ENCODE results near the gene P2RX4. TPM values are rescaled to one million over a fixed set of nuclear protein-coding genes. Genes with fewer than 3 reads are reported as not detected.
"Not testable (repeated sequence)": the region's sequence is repeated elsewhere in the genome, so short reads cannot be mapped to it uniquely, and the experiment has no call there.

P2RX4 gene
- total RNA-seq, 1 donor from 2014 or later: 5.3 TPM

DNA sequence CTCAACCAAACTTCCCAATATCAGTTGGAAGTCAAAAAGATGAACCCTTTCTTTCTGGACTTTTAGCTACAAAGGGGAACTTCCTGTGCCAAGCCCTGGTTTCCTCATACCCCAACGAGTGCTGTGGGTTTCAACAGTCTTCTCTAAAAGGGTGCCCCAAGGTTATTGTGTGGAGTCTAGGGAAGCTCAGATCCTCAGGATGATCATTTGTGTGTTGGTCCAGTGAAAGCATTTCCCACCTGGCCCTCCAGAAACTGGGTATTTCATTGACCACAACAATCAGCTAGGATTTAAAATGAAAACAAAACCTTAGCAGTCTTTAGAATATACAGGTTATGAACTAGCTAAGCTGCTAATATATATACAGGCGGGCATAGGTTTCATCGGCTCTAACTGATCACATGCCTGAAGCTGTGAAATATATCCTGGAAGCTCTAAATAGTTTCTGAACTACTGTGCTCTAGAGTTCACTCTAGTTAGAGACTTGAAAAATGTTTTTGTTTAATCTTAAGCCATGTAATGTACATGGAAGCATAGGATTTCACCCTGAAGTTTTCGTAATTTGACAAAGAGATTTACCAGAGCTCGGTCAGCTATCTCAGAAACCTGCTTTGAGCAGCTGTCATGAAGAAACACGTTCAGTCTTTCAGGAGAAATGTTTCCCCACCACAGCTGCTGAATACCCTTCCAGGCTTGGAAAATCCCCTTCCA is 29.6 kb downstream of the P2RX4 start:
- FAIRE-seq (no peak), DNase-seq (ENCODE audit: low spot score in 2 of 2) (no peak)

DNA sequence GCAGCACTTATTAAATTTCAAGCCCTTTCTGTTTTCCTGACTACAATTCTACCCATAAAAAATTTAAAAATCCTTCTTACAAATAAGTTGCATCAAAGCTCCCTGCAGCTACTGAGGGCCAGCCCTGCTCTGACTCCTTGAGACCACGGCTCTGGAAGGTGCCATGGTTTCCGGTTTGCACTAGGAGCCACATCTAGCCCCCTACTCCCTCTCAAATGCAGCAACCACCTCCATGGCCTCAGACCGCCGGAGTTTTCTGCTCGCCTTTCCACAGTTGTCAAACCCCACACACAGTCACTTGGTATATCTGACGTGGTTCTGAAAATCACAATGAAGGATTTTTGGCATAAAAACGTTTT is 30.1 kb downstream of the P2RX4 start:
- no peak for DNase-seq (ENCODE audit: low spot score in 2 of 2)
- no peak for FAIRE-seq

DNA sequence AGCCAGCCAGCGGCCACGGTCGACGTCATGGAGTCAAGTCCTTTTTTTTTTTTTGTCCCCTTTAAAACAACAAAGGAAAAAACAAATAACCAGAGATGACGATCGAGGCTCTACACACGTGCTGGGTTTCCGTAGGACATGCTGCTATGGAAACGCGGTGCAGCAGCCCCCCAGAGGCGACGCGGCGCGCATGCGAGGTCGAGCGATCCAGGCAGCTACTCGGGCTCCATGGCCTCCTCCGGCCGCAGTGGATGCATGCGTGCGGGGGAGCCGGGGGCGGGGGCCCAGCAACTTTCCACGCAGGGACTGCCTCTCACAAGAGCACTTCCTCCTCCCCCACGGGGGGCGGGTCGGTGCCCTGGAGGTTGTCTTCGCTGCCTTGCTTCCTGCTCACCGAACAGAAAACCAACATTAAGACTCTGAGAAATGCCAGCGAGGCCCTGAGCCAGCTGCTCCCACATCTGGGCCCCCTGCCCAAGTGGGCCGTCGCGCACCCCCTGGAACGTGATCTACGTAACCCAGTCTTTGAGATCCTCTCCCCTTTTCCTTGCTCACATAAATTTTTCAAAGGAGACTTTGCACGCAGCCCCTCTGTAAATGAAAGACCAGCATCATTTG is 30.7 kb downstream of the P2RX4 start:
- FAIRE-seq (no peak), DNase-seq (ENCODE audit: low spot score in 2 of 2) (peak; percentile 48 to 74)

DNA sequence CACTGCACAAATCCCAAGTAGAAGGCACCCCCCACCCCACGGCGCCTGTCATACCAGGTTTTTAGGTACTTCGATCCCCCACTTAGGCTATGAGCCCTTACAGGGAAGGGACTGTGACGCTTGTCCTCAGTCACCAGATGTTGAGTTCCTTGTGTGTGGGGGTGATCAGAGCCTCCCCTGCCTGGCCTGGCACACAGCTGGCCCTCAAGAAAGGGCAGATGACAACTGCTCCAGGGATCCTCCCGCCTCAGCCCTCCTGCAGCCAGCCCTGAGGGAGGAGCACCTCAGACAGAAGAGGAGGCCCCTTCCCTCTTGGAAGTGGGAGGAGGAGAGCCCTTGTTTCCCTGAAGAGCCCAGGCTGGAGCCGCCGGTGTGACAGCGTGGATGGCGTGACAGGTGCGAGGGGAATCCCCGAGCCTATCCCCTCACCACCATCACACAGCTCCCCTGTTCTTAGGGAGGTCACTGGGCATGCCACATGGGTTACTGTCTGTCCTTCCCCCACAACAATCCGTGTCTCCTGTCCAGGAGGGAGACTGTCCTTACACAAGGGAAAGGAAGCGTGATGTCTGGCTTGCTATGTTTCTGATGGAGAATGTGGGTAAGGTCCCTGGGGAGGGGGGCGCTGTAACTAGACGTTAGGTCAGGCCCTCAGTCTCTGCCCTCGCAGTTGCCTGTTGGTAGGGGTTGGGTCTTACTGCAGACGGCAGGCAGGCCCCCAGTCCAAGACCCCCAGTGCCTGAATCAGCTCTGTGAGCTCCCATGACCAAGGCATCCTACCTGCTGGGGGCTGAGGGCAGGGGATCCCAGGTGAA is 31.4 kb downstream of the P2RX4 start:
- no peak for FAIRE-seq
- DNase-seq (ENCODE audit: low spot score in 2 of 2): peak in 1 of 2 donors; percentile 54

DNA sequence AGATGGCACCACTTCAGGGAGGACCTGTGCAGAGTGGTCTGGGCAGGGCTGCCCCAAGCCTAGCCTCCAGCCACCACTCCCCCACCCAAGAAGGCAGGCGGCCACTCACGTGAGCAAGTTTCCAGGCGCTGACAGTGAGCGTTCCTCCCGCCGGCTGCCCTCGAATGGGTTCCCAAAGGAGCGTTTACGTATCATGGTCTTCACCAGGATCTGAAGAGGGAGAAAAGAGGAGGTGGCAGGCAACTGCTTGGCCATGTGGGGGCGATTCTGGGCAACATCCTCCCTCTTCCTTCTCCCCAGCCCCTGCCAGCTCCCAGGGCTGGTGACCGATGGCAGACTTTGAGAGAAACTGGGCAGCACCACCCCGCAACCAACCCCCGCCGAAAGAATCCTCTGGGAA is 35.1 kb downstream of the P2RX4 start:
- DNase-seq (ENCODE audit: low spot score in 2 of 2) (no peak), FAIRE-seq (no peak)

DNA sequence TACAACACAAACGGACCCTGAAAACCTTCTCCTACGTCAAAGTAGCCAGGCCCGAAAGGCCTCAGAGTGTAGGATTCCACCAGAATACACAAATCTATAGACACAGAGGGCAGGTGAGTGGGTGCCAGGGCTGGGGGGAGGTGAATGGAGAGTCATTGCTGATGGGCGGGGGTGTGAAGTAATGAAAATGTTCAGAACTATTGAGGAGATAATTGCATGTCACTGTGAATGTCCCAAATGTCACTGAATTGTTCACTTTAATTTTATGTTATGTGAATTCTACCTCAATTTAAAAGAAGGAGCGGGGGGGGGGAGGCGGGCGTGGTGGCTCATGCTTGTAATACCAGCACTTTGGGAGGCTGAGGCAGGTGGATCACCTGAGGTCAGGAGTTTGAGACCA is 36.0 kb downstream of the P2RX4 start:
- FAIRE-seq: no peak
- DNase-seq (ENCODE audit: low spot score in 2 of 2): no peak

DNA sequence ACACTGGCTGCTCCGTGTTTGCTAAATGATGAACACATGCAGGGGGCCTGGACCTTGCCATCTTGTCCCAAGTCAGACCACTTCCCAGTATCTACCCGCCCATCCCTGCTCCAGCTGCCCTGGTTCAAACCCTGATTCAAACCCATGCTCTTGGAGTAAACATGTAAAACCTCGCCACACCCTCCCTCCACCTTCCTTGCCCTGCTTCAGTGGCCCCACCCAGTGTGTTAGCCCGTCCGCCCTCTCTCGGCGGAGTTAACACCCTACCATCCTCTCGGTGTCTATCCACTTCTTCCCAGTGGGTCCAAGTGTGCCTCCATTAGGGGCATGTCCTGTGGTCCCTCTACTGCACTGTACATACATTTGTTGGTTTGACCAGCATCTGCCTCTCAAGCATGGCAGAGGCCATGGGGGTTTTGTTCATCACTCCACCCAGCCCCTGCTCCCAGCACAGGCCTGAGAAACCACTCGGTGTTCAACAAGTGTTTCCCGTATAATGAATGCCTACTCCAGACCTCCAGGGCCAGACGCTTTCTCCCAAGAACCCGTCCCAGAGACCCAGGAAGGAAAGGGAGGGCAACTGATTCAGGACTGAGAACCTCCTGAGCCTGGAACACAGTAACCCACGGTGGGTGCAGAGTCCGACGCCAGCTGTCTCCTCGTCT is 37.1 kb downstream of the P2RX4 start:
- FAIRE-seq: no peak

DNA sequence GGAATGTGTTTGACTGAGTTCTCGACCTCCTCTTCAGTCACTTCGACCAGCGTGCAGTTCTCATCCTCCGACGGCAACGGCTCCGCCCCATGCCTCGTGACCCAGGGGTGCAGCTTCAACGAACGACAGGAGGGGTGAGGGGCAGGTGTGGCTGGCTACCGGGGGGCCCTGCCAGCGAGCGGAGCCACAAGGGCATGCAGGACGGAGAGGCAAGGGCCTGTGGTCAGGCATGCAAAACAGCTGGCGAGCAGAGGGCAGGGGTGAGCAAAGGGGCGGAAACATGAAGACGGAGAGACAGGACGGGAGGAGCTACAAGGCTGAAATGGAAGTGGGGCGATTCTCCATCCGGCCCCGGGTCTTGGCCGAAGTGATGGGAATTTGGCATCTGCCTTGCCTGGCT is 38.7 kb downstream of the P2RX4 start:
- FAIRE-seq (no peak), DNase-seq (ENCODE audit: low spot score in 2 of 2) (no peak)

More for the DNA sequence above, 37.1 kb downstream of the P2RX4 start:
- DNase-seq (ENCODE audit: low spot score in 2 of 2): no peak

DNA sequence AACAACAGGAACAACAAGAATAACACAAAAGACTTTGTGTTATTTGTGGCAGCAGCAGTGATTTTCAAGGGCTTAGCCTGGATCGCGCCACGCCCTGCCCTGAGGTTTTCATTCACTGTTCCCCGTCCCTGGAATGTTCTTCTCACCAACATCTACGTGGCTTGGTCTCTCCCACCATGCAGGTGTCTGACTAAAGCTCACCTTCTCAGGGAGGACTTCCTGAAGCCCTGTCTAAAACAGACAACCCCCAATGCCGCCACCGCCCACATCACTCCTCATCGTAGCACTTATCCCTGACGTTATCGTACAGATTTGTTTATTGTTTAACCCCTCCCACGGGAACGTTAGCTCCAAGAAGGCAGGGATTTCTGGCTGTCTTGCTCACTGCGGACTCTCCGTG is 40.4 kb downstream of the P2RX4 start:
- FAIRE-seq (no peak), DNase-seq (ENCODE audit: low spot score in 2 of 2) (no peak)

DNA sequence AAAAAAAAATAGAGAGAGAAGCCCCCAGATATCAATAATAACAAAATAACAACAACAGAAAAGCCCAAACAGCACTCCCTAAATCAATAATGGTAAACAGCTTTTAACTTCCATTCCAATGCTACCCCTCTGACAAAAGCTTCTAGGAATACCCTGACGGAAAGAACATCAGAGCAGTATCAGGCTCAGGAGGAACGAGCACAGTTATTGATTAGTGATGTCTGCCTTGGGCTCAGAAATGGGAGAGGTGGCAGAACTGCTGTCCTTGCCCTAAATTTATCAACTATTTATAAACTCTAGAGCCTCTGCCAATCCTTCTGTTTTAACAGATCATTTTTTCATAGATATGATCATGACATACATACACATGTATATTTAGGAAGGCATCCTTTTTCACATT is 41.9 kb downstream of the P2RX4 start:
- DNase-seq (ENCODE audit: low spot score in 2 of 2): no peak
- no peak for FAIRE-seq

DNA sequence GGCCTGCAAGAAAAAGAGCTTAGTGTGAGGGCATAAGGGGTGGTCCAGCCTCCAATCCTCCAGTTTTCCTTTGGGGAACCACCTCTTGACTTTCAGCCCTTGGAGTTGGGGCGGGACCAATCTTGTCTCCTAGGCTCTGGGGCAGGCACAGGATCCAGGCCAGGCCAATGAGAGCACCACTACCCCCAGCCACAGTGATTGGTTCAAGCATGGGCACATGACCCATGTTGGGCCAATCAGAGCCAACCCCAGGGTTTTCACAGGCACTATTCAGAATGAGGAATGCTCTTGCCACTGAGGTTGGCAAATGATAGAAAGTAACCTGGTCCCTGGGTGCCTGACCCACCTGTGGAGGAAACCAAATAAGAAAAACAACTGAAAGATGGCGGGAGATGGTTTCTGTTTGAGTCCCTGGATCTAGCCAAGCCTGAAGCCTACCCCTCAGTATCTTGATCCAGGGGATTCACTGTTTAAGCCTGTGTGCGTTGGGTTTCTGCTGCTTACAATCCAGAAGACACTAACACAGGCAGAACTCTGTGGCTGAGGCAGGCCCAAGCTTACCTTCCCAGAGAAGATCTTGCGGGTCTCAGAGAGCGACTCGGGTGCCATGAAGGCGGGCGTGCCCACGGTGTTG is 42.9 kb downstream of the P2RX4 start:
- FAIRE-seq: no peak
- no peak for DNase-seq (ENCODE audit: low spot score in 2 of 2)

DNA sequence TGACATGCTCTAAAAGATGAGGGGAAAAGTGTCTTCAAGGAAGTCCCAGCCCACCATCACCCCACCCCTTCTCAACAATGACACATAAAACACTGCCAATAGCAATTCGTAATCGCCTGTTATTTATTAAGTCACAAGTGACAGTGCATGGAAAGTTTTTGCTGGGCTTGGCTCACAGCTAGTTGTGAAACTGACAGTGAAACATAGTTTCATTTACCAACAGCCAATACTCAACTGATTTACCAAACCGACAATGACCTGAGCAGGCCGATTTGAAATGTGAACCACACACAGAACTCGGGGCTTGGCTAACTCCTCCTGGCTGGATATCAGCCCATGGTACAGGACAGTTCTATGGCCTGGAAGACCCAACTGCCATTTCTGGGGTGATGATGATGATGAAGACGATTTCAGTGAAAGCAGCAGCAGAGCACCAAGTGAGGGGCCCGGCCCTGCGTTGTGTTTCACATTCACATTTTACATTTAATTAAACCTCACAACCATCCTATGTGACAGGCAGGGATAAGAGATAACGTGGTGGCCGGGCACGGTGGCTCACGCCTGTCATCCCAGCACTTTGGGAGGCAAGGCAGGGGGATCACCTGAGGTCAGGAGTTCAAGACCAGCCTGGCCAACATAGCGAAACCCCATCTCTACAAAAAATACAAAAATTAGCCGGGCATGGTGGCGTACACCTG is 43.9 kb downstream of the P2RX4 start:
- DNase-seq (ENCODE audit: low spot score in 2 of 2): no peak
- no peak for FAIRE-seq

DNA sequence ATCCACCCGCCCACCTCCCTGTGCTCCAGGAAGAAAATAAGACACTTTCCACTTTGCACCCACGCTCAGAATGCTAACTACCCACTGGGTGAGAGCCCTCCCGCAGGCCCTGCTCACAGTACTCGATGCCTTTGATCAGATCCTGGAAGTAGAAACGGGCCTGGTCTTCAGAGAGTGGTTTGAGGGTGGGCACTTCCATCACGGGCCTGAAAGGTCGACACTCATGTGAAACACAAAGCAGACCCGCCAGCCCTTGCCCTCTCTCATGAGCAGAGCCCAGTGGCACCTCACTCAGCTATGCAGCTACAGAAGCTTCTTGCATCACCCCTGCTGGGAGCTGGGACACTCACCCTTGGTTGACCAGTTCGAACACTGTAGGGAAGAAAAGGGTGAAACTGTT is 45.5 kb downstream of the P2RX4 start:
- no peak for FAIRE-seq
- no peak for DNase-seq (ENCODE audit: low spot score in 2 of 2)

DNA sequence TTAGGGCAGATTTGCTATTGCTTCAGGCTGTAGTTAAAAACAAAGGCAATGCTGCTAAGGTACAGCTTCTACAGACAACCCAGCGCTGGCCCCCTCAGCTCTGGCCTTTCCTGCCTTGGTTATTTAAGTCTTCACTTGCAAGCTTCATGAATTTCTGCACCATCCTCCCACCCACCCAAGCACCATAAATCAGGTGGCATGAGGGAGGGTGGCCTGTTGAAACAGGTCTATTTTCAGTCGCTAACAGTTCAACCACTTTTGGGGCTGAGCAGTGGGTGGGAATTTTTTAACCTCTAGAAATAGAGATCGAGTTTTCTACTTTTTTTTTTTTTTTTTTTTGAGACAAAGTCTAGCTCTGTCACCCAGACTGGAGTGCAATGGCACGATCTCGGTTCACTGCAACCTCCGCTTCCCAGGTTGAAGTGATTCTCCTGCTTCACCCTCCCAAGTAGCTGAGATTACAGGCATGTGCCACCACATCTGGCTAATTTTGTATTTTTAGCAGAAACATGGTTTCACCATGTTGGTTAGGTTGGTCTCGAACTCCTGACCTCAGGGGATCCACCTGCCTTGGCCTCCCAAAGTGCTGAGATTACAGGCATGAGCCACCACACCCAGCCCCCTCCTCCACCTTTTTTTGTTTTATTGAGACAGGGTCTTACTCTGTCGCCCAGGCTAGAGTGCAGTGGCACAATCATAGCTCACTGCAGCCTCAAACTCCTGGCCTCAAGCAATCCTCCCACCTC is 47.9 kb downstream of the P2RX4 start:
- FAIRE-seq; DNase-seq (ENCODE audit: low spot score in 2 of 2): not testable (repeated sequence)

DNA sequence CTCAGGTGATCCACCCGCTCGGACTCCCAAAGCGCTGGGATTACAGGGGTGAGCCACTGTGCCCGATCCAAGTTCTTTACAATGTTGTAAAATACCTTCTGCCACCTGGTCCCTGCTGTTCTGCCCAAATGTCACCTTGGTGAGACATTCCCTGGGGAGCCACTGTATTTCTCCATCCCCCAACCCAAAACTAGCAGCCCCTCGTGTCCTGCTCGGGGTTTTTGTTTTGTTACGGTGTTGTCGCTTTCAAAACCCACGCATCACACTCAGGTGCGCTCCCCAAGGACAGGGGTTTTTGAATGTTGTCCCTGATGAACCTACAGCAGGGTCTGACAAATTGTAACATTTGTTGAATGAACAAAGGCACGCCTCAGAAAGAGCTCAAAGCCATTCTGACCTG is 49.1 kb downstream of the P2RX4 start:
- DNase-seq (ENCODE audit: low spot score in 2 of 2): no peak
- FAIRE-seq: no peak

DNA sequence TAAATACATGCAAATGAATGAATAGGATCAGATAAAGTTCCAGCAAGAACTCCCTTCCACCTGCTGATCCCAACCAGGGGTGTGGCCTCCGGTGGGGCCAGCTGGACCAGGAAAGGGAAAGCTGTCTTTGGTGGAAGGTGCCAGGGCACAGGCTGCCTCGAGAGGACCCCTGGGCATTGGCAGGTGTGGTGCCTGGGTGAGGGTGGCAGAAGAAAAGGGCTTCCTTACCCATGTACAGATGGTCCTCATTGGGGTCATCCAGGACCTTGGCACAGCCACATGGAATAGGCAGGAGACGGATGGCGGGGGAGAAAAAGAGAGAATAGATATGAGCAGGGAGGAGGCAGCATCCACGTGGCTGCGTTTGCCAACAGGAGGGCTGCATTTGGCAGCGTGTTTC is 50.2 kb downstream of the P2RX4 start:
- no peak for FAIRE-seq
- no peak for DNase-seq (ENCODE audit: low spot score in 2 of 2)

DNA sequence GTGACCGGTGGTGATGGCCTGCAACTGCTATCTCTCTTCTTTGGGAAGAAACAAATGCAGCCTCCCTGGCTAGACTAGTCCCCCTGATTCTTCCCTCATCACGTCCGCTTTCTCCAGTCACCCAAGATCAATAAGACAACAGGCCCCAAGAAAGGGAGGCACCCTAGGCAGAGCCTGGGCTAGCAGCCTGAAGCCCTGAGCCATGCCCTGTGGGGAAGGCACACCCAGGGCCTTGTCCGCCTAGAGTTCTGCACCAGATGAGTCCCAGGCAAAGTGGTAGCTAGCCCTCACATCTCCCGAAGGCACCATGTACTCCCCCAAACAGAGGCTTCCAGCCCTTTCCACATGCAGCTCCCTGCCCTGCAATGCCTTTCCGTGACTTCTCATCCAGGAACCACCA is 51.5 kb downstream of the P2RX4 start:
- DNase-seq (ENCODE audit: low spot score in 2 of 2): no peak
- FAIRE-seq: no peak

DNA sequence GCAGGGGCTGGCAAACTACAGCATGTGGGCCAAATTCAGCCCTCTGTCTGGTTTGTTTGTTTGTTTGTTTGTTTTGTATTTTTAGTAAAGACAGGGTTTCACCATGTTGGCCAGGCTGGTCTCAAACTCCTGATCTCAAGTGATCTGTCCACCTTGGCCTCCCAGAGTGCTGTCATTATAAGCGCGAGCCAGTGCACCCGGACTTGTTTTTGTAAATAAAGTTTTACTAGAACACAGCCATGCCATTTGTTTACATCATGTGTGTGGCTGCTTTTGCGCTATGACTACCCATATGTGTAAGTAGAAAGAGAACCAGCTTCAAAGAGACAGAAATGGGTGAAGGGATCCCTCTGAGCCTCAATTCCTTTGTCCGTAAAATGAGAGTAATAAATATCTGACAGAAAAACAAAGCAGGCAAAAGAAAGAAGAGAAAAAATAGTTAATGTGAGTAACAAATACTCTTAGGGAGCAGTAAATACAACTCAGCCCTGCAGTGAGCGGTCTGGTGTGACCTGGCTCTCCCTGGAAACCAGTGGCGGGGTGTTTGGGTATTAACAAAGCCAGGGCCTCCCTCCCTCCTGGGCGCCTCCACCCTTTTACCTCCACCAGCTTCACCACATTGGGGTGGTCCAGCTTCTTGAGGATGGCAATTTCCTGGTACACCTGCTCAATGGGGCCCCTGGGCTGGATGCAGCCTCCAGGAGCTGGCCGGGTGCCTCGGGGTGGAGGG is 53.4 kb downstream of the P2RX4 start:
- no peak for FAIRE-seq
- DNase-seq (ENCODE audit: low spot score in 2 of 2): no peak

DNA sequence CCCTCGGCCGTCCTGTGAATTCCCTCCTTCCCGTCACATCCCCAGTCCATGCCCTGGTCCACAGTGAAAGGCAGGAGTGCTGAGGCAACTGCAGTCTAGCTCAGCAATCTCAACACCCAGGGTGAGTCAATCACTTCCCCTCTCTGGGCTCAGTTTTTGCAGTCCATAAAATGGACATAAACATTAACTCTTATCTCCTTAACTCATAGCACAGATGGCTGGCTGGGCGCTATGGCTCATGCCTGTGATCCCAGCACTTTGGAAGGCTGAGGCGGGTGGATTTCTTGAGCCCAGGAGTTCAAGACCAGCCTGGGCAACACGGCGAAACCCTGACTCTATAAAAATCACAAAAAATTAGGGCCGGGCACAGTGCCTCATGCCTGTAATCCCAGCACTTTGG is 54.2 kb downstream of the P2RX4 start:
- FAIRE-seq (no peak), DNase-seq (ENCODE audit: low spot score in 2 of 2) (no peak)
